ENCODE results near the gene CSTF1.

DNA sequence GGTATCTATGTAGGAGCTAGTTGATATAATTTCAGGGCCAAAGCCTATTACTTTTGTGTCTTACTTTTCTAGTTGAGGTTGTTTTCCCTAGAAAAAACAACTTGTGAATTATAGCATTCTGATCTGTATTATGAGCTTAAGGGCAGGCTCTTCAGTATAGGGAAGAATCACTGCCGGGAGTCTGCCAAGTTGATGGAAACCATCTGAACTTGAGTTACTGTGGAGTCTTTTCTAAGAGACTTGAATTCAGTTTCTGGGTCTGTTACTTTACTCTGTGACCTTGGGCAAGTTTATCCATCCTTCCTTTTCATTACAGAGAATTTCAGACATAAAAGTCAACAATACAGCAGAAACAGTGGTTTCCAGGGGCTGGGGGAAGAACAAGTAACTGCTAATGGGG, 17.5 kb downstream of the CSTF1 start:
- TF ChIP-seq, protein P1, sequence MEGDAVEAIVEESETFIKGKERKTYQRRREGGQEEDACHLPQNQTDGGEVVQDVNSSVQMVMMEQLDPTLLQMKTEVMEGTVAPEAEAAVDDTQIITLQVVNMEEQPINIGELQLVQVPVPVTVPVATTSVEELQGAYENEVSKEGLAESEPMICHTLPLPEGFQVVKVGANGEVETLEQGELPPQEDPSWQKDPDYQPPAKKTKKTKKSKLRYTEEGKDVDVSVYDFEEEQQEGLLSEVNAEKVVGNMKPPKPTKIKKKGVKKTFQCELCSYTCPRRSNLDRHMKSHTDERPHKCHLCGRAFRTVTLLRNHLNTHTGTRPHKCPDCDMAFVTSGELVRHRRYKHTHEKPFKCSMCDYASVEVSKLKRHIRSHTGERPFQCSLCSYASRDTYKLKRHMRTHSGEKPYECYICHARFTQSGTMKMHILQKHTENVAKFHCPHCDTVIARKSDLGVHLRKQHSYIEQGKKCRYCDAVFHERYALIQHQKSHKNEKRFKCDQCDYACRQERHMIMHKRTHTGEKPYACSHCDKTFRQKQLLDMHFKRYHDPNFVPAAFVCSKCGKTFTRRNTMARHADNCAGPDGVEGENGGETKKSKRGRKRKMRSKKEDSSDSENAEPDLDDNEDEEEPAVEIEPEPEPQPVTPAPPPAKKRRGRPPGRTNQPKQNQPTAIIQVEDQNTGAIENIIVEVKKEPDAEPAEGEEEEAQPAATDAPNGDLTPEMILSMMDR (conservative IDR thresholded peaks at IDR 0.05 in 1 of 2, IDR thresholded peaks at IDR 0.05 in 1 of 2; ENCODE audit: extremely low read depth in 1 of 2, insufficient read depth in 1 of 2, low read depth in 1 of 2, low read length in 2 of 2) = no peak
- TF ChIP-seq EZH2 (IDR thresholded peaks at IDR 0.05; ENCODE audit: borderline replicate concordance, low read length) = no peak

Data from mammary epithelial cell (primary cell).